ENCODE results near the gene PIGR. TPM values are rescaled to one million over a fixed set of nuclear protein-coding genes. Genes with fewer than 3 reads are reported as not detected.

Gene PIGR
- not detected in 2 replicates for total RNA-seq

GRCh38 chr1:206946261-206946660 is at the start of gene PIGR:
PIGR (minus strand) TSS chr1:206946466; CDS start chr1:206940531, 5,935 bp downstream.

GRCh38 chr1:206970446-206970845 is 24.2 kb upstream of the PIGR start, which contains the start of gene FCAMR:
FCAMR (minus strand) TSS chr1:206970460; CDS start chr1:206970125, 335 bp downstream.

GRCh38 chr1:206921772-206922265 is 24.4 kb downstream of the PIGR start, which contains the start of gene FCMR:
FCMR (minus strand) TSS chr1:206921941; CDS start chr1:206921854, 87 bp downstream.

GRCh38 chr1:206897175-206897574 is 49.1 kb downstream of the PIGR start, which contains the start of gene IL24:
IL24 (plus strand) TSS chr1:206897443; CDS start chr1:206897833, 390 bp downstream.

Other genes with a start within 250 kb of the PIGR start
- not detected in 2 replicates for gene IL19, start 175.7 kb downstream of the PIGR start, total RNA-seq
- not detected in 2 replicates for gene IL10, start 174.0 kb downstream of the PIGR start, total RNA-seq
- not detected in 2 replicates for gene IL20, start 80.8 kb downstream of the PIGR start, total RNA-seq
- gene IL24, start 49.0 kb downstream of the PIGR start, total RNA-seq = not detected in 2 replicates
- gene FCMR, start 24.5 kb downstream of the PIGR start, total RNA-seq = not detected in 2 replicates
- gene FCAMR, start 24.0 kb upstream of the PIGR start, total RNA-seq = not detected in 2 replicates
- under 0.01 TPM in 1 of 2 replicates, not detected in the other for gene C1orf116, start 86.3 kb upstream of the PIGR start, total RNA-seq
- gene YOD1, start 104.7 kb upstream of the PIGR start, total RNA-seq = 4.4 and 6.4 TPM in 2 replicates
- 0.49 and 0.82 TPM in 2 replicates for gene PFKFB2, start 106.8 kb upstream of the PIGR start, total RNA-seq
- gene C4BPB, start 142.4 kb upstream of the PIGR start, total RNA-seq = not detected in 2 replicates
- not detected in 2 replicates for gene C4BPA, start 157.8 kb upstream of the PIGR start, total RNA-seq